ENCODE measurements around the gene PLAAT2. TPM values are rescaled to one million over a fixed set of nuclear protein-coding genes. Genes with fewer than 3 reads are reported as not detected.

PLAAT2 gene
- total and polyA plus RNA-seq, 9 of the 15 experiments (the other 6 are each of a cell fraction or from before 2014, with no cell fraction given), result not detected

GRCh38 chr11:63534076-63534475, 29.1 kb downstream of the PLAAT2 start:
- Histone ChIP-seq H4K20me1 (replicated peaks; ENCODE audit: control insufficient read depth, insufficient read depth, low read length) (no peaks in the 10 kb centered on the region), H3K27ac (ENCODE audit: extremely low read depth, low read depth, low read length) (no peak overlapping the region), H3K4me3 (no peak overlapping the region), H3K9ac (ENCODE audit: insufficient read depth in 1 of 2, low read depth in 2 of 2, low read length in 2 of 2) (no peak overlapping the region), H2AFZ (ENCODE audit: low read depth, low read length) (no peak overlapping the region), H3K79me2 (ENCODE audit: control insufficient read depth, insufficient read depth, low read length) (no peaks in the 10 kb centered on the region), H3K9me3 (replicated peaks; ENCODE audit: control insufficient read depth, insufficient read depth, low read depth, low read length) (no peaks in the 10 kb centered on the region), H3K4me1 (replicated peaks in 1 of 2; ENCODE audit: control insufficient read depth in 2 of 2, insufficient read depth in 2 of 2, low read length in 2 of 2) (peaks cover 27 to 68% of the 10 kb centered on the region in 2 experiments), H3K36me3 (ENCODE audit: control insufficient read depth, insufficient read depth, low read length) (no peaks in the 10 kb centered on the region), H3K9me1 (ENCODE audit: control insufficient read depth, insufficient read depth, low read length) (no peaks in the 10 kb centered on the region), H3K27me3 (ENCODE audit: control insufficient read depth in 2 of 2, insufficient read depth in 2 of 2, low read length in 2 of 2) (no peaks in the 10 kb centered on the region), H3K4me2 (ENCODE audit: insufficient read depth, low read length) (no peak overlapping the region)
- in situ Hi-C loops (cut with MboI), result no loop called here
- no TSS peak for BruUV-seq (replicated peaks)
- POLR2A ChIA-PET, result no interaction called here
- intact Hi-C loops (cut with micrococcal nuclease), result no loop called here
- CTCF ChIA-PET (ENCODE audit: low intra/inter-chr PET ratio), result no interaction called here
- WGBS (ENCODE audit: insufficient coverage, low coverage, missing lambda C conversion rate), result 84% methylated on average over 3 of the region's 3 CpGs
- ATAC-seq (no peak), DNase-seq (ENCODE audit: extremely low read depth in 1 of 4, low spot score in 3 of 4) (no peak), FAIRE-seq (no peak)
- no peak for TF ChIP-seq ZSCAN32 (CRISPR knock-in tag; IDR thresholded peaks at IDR 0.05)

DNA sequence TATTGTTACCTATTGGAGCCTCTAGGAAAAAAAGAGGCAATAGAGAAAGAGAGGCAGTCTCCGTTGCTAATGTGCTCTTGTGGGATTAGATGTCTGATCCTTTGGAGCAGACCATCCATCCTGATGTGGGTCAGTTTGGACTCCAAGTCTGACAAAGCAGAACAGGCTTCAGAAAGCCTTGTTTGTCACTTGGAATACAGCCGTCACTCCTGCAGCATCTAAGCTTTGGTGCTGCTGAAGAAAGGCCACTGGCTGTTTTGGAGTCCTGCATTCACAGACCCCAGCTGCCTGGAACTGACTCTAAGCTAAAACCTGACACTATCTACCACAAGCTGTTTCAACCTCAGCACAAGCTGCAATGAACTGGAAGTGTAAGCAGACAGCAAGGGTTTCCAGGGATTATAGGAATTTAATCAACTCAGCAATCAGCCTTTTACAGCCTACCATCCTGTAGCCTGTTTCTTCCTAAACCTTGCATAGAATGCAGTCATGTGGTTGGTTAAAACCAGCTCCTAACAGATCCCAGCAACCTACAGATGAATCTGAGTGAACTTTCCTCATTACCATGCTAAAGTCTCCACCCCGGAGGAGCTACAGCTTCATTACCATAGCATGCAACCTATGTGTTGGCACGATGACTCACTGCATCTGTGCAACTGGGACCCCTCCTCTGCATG, 30.2 kb downstream of the PLAAT2 start:
- WGBS (ENCODE audit: insufficient coverage, low coverage, missing lambda C conversion rate), result 25% methylated on average over 4 of the region's 4 CpGs
- CTCF ChIA-PET (ENCODE audit: low intra/inter-chr PET ratio), result no interaction called here
- H3K4me2 ChIP-seq (ENCODE audit: insufficient read depth, low read length), result peak overlapping the region; percentile 6; the same call in 1 of the 2 replicates
- TF ChIP-seq, protein P1, sequence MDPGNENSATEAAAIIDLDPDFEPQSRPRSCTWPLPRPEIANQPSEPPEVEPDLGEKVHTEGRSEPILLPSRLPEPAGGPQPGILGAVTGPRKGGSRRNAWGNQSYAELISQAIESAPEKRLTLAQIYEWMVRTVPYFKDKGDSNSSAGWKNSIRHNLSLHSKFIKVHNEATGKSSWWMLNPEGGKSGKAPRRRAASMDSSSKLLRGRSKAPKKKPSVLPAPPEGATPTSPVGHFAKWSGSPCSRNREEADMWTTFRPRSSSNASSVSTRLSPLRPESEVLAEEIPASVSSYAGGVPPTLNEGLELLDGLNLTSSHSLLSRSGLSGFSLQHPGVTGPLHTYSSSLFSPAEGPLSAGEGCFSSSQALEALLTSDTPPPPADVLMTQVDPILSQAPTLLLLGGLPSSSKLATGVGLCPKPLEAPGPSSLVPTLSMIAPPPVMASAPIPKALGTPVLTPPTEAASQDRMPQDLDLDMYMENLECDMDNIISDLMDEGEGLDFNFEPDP (CRISPR knock-in tag; IDR thresholded peaks at IDR 0.05), result no peak
- no peak for TF ChIP-seq CHD4 (IDR thresholded peaks at IDR 0.05; ENCODE audit: insufficient read depth, insufficient replicate concordance, low read depth, low read length, poor library complexity, severe bottlenecking)
- 0 out of 2 replicates have a peak, but pooled peaks have one; percentile 29 for TF ChIP-seq ZNF395 (CRISPR knock-in tag; IDR thresholded peaks at IDR 0.05)
- 0 out of 2 replicates have a peak, but pooled peaks have one; percentile 21 for TF ChIP-seq ZNF583 (CRISPR knock-in tag; IDR thresholded peaks at IDR 0.05)
- TF ChIP-seq ZNF589 (CRISPR knock-in tag; IDR thresholded peaks at IDR 0.05; ENCODE audit: low read depth), result peak; percentile 60; the same call in 1 of the 2 replicates
- TF ChIP-seq GATAD2B (IDR thresholded peaks at IDR 0.05; ENCODE audit: borderline replicate concordance), result no peak
- TF ChIP-seq EP300 (IDR thresholded peaks at IDR 0.05; ENCODE audit: low read length), result no peak
- TF ChIP-seq, protein P2, sequence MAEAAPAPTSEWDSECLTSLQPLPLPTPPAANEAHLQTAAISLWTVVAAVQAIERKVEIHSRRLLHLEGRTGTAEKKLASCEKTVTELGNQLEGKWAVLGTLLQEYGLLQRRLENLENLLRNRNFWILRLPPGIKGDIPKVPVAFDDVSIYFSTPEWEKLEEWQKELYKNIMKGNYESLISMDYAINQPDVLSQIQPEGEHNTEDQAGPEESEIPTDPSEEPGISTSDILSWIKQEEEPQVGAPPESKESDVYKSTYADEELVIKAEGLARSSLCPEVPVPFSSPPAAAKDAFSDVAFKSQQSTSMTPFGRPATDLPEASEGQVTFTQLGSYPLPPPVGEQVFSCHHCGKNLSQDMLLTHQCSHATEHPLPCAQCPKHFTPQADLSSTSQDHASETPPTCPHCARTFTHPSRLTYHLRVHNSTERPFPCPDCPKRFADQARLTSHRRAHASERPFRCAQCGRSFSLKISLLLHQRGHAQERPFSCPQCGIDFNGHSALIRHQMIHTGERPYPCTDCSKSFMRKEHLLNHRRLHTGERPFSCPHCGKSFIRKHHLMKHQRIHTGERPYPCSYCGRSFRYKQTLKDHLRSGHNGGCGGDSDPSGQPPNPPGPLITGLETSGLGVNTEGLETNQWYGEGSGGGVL (CRISPR knock-in tag; IDR thresholded peaks at IDR 0.05), result no peak
- no peak for TF ChIP-seq MAFG (tag; conservative IDR thresholded peaks at IDR 0.05)

More for the DNA sequence above, 30.2 kb downstream of the PLAAT2 start:
- BruUV-seq (replicated peaks), result no TSS peak
- H3K27me3 ChIP-seq (ENCODE audit: control insufficient read depth in 2 of 2, insufficient read depth in 2 of 2, low read length in 2 of 2), result no peaks in the 10 kb centered on the region
- H3K9me1 ChIP-seq (ENCODE audit: control insufficient read depth, insufficient read depth, low read length), result no peaks in the 10 kb centered on the region
- H3K27ac ChIP-seq (ENCODE audit: extremely low read depth, low read depth, low read length), result peak overlapping the region; percentile 43; the same call in 2 of the 3 replicates
- POLR2A ChIA-PET, result interaction anchor here (0.8 to 1.8 kb wide), 3 partner anchors 10 to 26 kb away, joined by 3 to 7 read pairs (median 5); no protein-coding TSS in a partner anchor
- in situ Hi-C loops (cut with MboI), result no loop called here
- no peak for ATAC-seq
- no peaks in the 10 kb centered on the region for H4K20me1 ChIP-seq (replicated peaks; ENCODE audit: control insufficient read depth, insufficient read depth, low read length)
- no peaks in the 10 kb centered on the region for H3K9me3 ChIP-seq (replicated peaks; ENCODE audit: control insufficient read depth, insufficient read depth, low read depth, low read length)
- FAIRE-seq, result no peak
- DNase-seq (ENCODE audit: extremely low read depth in 1 of 4, low spot score in 3 of 4), result peak in 1 of 4 experiments; percentile 21
- H3K4me3 ChIP-seq, result no peak overlapping the region
- intact Hi-C loops (cut with micrococcal nuclease), result no loop called here
- H3K79me2 ChIP-seq (ENCODE audit: control insufficient read depth, insufficient read depth, low read length), result no peaks in the 10 kb centered on the region
- H3K9ac ChIP-seq (ENCODE audit: insufficient read depth in 1 of 2, low read depth in 2 of 2, low read length in 2 of 2), result no peak overlapping the region; a peak in 1 of 4 replicates
- H3K4me1 ChIP-seq (replicated peaks in 1 of 2; ENCODE audit: control insufficient read depth in 2 of 2, insufficient read depth in 2 of 2, low read length in 2 of 2), result peaks cover 25 to 70% of the 10 kb centered on the region in 2 experiments
- H3K36me3 ChIP-seq (ENCODE audit: control insufficient read depth, insufficient read depth, low read length), result no peaks in the 10 kb centered on the region
- peak overlapping the region; percentile 78 for H2AFZ ChIP-seq (ENCODE audit: low read depth, low read length)

All from K562 (cell line).